A549 treated with CORT108297 at 1 μM for 4 hours (cell line): ENCODE measurements around the gene TMED1. TPM values are rescaled to one million over a fixed set of nuclear protein-coding genes. Genes with fewer than 3 reads are reported as not detected.

Source experiments
- total RNA-seq: library from RNA; stranded (reverse); fragments of 200-300 nt; extraction: Qiagen RNA extraction; gene quantifications from 5 replicates; pipeline ENCODE4 v1.2.3, GENCODE V29; 2022

TMED1 gene, protein sequence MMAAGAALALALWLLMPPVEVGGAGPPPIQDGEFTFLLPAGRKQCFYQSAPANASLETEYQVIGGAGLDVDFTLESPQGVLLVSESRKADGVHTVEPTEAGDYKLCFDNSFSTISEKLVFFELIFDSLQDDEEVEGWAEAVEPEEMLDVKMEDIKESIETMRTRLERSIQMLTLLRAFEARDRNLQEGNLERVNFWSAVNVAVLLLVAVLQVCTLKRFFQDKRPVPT
- total RNA-seq: 23.9 to 32.2 TPM (median 31.7 TPM) in 5 replicates

DNA sequence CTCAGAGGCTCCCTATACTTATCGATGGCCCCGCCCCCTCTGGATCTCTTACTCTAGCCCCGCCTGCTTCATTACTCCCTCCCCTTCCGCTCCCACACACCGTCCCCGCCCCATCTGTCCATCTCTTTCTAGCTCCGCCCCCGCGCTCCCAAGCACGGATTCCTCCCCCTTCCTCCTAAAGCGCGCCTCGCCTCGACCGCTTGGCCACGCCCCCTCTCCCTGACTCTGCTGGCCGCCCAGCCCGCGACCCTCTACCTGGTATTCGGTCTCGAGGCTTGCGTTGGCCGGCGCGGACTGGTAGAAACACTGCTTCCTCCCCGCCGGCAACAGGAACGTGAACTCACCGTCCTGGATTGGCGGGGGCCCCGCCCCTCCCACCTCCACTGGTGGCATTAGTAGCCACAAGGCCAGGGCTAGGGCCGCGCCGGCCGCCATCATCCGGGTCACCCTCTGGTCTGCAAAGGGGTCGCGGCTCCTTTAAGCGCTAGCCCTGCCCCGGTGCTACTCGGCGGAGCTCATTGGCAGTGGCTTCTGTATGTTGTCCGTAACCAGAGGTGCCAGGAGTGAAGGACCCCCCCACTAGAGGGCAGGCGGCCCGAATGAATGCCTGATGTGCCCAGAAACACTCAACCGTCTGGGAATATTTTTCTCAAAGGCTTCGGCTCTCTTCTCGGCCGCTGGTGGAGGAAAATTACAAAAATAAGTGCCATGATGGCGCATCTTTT lies at the start of gene TMED1:
Gene TMED1, minus strand, starts transcription at position 459 of the 725 bp plus-strand sequence. Its CDS starts 21 bp downstream, at position 438.

DNA sequence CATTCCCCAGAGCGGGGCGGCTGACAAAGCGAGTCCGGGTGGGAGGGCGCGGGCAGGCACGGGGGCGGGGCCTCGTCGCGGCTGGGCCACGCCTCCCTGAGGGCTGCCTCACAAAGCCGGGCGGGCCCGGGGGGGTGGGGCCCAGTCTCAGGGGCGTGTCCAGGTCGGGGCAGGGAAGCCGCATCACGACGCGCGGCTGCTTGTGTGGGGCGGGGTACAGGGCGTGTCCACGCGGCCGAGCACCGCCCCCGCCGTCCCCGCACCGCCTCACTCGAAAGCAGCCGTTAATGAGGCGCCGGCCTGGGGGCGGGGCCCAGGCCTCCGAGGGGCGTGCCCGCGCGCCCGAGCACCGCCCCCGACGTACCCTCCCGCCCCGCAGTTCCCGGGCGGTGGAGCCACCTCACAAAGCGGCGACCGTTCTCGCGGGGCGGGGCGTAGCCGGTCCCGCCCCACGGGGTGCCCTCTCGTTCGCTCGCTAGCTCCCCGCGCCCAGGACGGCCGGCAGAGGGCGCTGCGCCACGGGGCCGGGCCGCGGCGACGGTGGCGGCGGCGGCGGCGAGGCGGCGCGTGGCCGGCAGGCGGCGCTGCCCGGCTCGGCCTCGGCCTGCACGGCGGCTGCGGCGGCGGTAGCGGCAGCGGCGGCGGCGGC lies 35.1 kb upstream of the TMED1 start, which contains the start of gene CARM1:
Gene CARM1, plus strand, starts transcription at position 599 of the 649 bp plus-strand sequence. CDS start 150 bp downstream, outside the sequence.

DNA sequence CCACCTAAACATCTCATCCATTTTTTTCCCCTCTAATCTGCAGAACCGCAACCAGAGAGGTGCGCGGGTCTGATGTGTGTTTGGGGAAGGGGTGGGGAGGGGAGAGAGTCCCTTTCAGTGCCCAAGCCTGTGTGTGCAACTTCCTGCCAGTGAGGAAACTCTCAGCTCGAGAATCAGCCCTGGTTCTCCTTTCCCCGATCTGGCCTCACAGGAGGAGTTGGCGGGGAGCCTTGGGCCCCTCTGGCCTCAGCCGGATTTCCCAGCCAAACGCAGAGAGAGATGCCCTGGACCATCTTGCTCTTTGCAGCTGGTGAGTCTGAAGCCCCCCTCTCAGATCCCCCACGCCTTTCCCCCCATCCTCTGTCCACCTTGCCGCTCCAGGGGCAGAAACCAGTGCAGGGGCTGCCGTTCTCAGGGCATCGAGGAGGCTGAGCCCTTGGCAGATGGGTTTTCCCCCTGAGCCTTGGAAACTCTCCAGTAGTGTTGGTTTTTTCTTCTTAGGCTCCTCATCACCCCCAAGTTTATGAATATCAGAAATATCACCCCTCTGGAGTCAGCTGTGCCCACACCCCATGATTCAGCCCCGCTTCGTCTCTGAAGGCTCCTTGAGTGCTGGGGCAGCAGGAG lies 12.3 kb upstream of the TMED1 start, which contains the start of gene C19orf38:
Gene C19orf38, plus strand, starts transcription at position 186 of the 627 bp plus-strand sequence. Its CDS starts 94 bp downstream, at position 280.

Other genes with a start within 250 kb of the TMED1 start
- 27.7 to 55.1 TPM (median 44.5 TPM) in 5 replicates for gene AP1M2, start 248.9 kb downstream of the TMED1 start, total RNA-seq
- gene SLC44A2, start 210.7 kb downstream of the TMED1 start, total RNA-seq: 5.8 to 9.3 TPM (median 6.8 TPM) in 5 replicates
- 149 to 174 TPM (median 168 TPM) in 5 replicates for gene ILF3, start 181.9 kb downstream of the TMED1 start, total RNA-seq
- 27.7 to 39.3 TPM (median 36.7 TPM) in 5 replicates for gene QTRT1, start 134.8 kb downstream of the TMED1 start, total RNA-seq
- 49.7 to 58.5 TPM (median 54.2 TPM) in 5 replicates for gene DNM2, start 118.1 kb downstream of the TMED1 start, total RNA-seq
- 0.10 to 0.38 TPM in 2 of 5 replicates, not detected in the others for gene C19orf38, start 12.2 kb upstream of the TMED1 start, total RNA-seq
- 35.2 to 52.7 TPM (median 48.7 TPM) in 5 replicates for gene CARM1, start 35.3 kb upstream of the TMED1 start, total RNA-seq
- 18.1 to 21.5 TPM (median 20.6 TPM) in 5 replicates for gene YIPF2, start 92.4 kb upstream of the TMED1 start, total RNA-seq
- 11.5 to 19.6 TPM (median 18.4 TPM) in 5 replicates for gene TIMM29, start 92.6 kb upstream of the TMED1 start, total RNA-seq
- 7.7 to 12.3 TPM (median 9.8 TPM) in 5 replicates for gene SMARCA4, start 124.8 kb upstream of the TMED1 start, total RNA-seq